ENCODE results near the gene CTAG1A. TPM values are rescaled to one million over a fixed set of nuclear protein-coding genes. Genes with fewer than 3 reads are reported as not detected.

The CTAG1A gene
- total RNA-seq, 2 donors from 2014 or later, result not detected

DNA sequence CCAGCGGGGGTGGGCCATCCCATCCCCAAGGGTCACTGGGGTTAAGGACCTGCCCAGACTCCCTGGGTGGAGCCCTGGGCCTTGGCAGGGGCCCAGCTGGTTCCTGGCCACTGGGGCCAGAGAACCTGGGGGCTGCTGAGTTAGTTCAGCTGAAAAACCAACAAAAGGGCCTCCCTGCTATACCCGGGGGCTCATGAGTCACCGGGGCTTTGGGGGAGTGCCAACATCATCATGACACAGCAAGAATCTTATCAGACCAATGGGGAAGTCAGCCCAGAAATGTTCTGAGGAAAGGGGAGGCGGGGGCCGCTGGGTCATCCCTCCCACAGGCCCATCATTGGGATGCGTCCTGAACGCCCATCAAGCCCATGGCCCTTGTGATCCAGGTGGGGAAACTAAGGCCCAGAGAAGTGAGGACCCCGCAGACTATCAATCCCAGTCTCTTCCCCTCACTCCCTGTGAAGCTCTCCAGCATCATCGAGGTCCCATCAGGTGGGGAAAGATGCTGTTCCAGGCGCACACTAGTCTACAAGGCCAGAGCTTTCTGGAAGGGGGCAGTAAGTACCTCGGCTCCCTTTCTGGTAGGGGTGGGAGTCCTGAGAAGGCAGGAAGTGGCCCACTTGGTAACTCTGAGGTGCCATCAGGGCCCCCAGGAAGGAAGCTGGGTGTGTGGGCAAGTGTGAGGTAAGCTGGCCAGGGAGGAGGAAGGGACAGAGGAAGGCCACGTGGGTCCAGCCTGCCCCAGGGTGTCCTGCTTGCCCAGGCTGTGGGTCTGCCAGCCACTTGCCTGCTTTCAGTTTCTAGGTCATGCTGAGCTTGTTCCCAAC, 42.8 kb upstream of the CTAG1A start:
- Histone ChIP-seq H3K27me3 (replicated peaks; ENCODE audit: insufficient read depth) (no peaks in the 10 kb centered on the region), H3K27ac (peak overlapping the region; percentile 95 to 99), H3K4me3 (peak overlapping the region; percentile 57), H3K9me3 (no peaks in the 10 kb centered on the region), H3K36me3 (no peaks in the 10 kb centered on the region), H3K4me1 (ENCODE audit: control insufficient read depth in 1 of 2, low read depth in 2 of 2) (peaks cover 19 to 63% of the 10 kb centered on the region in 2 donors)
- ATAC-seq (ENCODE audit: insufficient number of reproducible peaks, low FRiP score, low read depth), result peak; percentile 72
- TF ChIP-seq, protein P1, sequence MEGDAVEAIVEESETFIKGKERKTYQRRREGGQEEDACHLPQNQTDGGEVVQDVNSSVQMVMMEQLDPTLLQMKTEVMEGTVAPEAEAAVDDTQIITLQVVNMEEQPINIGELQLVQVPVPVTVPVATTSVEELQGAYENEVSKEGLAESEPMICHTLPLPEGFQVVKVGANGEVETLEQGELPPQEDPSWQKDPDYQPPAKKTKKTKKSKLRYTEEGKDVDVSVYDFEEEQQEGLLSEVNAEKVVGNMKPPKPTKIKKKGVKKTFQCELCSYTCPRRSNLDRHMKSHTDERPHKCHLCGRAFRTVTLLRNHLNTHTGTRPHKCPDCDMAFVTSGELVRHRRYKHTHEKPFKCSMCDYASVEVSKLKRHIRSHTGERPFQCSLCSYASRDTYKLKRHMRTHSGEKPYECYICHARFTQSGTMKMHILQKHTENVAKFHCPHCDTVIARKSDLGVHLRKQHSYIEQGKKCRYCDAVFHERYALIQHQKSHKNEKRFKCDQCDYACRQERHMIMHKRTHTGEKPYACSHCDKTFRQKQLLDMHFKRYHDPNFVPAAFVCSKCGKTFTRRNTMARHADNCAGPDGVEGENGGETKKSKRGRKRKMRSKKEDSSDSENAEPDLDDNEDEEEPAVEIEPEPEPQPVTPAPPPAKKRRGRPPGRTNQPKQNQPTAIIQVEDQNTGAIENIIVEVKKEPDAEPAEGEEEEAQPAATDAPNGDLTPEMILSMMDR (IDR thresholded peaks at IDR 0.05), result no peak
- peak; percentile 74 for DNase-seq (ENCODE audit: low spot score)

DNA sequence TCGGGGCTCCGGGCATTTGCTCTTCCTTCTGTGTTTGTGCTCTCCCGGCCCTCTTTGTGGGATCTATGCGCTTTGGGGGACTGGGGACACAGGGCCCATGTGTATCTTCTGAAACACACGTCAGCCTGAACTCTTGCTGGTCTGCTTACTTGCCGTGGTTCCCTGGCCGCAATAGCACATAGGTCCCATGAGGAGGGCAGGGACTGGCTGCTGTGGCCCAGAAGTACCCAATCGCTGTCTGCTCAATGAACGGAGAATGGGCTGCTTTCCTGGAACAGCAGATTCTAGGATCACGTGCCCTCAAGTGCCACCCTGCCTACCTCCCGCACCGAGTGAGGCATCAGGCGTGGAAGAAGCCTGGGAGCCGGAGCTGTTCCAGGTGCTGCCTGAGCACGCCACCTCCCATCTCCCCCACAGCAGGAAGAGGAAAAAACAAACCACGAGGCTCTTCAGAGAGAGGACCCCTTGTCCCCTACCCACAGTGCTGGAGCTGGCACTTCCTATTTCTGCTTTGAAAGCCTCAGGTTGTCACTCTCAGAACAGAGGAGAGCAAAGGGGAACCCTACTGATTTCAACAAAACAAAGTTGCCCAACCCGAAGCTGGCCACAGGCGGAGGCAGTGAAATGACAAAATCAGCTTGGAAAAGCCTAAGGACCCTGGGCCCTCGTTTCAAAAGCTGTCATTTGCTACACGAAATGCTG, 42.1 kb upstream of the CTAG1A start:
- Histone ChIP-seq H3K4me3 (peak overlapping the region; percentile 57), H3K9me3 (no peaks in the 10 kb centered on the region), H3K36me3 (no peaks in the 10 kb centered on the region), H3K4me1 (ENCODE audit: control insufficient read depth in 1 of 2, low read depth in 2 of 2) (peaks cover 19 to 63% of the 10 kb centered on the region in 2 donors), H3K27me3 (replicated peaks; ENCODE audit: insufficient read depth) (no peaks in the 10 kb centered on the region), H3K27ac (peak overlapping the region; percentile 95 to 99)
- no peak for ATAC-seq (ENCODE audit: insufficient number of reproducible peaks, low FRiP score, low read depth)
- TF ChIP-seq, protein P1 (IDR thresholded peaks at IDR 0.05), result no peak
- no peak for DNase-seq (ENCODE audit: low spot score)

DNA sequence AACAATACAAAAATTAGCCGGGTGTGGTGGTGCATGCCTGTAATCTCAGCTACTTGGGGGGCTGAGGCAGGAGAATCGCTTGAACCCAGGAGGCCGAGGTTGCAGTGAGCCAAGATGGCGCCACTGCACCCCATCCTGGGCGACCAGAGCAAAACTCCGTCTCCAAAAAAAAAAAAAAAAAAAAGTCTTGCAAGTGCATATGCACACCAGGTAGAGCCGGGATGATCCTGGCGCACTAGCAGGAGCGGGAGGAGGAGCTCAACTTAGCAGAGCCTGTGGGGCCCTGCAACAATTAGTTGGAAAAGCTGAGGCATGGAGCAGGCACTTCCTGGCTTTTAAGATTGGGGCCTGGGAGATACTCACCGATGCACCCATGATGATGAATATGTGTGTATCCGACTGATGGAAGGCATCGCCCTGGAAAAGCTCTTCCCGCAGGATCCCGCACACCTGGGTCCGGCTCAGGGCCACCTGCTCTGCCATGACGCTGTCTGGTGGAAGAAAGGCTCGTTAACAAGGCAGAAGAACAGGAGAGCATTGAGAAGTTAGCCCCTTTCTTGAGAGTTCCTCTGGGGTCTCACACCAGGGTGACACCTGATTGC, 39.2 kb upstream of the CTAG1A start:
- peaks cover 19 to 65% of the 10 kb centered on the region in 2 donors for H3K4me1 ChIP-seq (ENCODE audit: control insufficient read depth in 1 of 2, low read depth in 2 of 2)
- ATAC-seq (ENCODE audit: insufficient number of reproducible peaks, low FRiP score, low read depth) (no peak), DNase-seq (ENCODE audit: low spot score) (no peak)
- H3K27me3 ChIP-seq (replicated peaks; ENCODE audit: insufficient read depth), result no peaks in the 10 kb centered on the region
- H3K4me3 ChIP-seq, result peak overlapping the region; percentile 80
- H3K9me3 ChIP-seq, result no peaks in the 10 kb centered on the region
- no peaks in the 10 kb centered on the region for H3K36me3 ChIP-seq
- peak overlapping the region in 1 of 2 donors; percentile 83 for H3K27ac ChIP-seq
- TF ChIP-seq, protein P1 (IDR thresholded peaks at IDR 0.05), result no peak

DNA sequence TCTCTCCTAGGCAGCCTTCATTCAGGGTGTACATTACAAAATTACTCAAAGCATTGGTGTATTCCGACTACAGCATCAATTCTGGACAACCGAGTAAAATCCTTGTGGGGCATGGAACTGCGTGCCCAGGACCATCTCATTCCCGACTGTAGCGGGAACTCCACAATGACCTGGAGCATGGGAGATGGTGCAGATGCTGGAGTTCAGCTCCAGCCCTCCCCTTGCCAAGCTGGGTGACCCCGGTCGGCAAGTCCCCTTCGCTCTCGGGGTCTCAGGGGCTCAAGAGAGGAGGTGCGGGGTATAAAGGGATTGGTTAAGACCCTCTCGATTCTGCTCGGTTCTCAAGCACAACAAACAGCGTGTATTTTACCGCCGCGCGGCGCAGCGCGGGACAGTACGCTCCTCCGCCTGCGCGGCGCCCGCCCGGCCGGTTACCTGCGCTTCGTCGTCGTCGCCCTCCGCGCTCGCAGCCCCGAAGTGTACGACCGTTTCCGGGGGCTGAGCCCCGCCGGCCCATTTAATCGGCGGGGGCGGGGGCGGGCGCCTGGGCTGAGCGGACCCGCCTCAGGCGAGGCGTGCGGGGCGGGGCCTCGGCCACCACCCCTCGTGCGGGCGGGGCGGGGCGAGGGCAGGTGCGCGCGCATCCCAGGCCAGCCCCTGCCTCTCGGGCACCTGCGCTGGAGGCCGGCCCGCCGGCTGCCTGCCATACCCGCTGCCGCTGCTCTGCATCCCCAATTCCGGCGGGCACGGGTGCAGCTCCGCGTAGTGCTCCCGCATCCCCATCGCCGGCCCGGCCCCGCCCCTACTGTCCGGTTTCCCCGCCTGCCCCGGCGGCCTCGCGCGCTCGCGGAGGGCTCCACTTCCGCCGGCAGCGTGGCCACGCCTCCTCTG, 38.3 kb upstream of the CTAG1A start, which contains the start of gene G6PD:
TSS of gene G6PD (minus strand) at position 493 of the 891 bp plus-strand sequence. CDS start 691 bp downstream, outside the sequence.
- Histone ChIP-seq H3K4me1 (ENCODE audit: control insufficient read depth in 1 of 2, low read depth in 2 of 2) (peaks cover 12 to 57% of the 10 kb centered on the region in 2 donors), H3K9me3 (no peaks in the 10 kb centered on the region), H3K36me3 (no peaks in the 10 kb centered on the region), H3K4me3 (peak within 1 kb of the TSS; percentile 80), H3K27ac (peak within 1 kb of the TSS; percentile 78 to 83), H3K27me3 (replicated peaks; ENCODE audit: insufficient read depth) (no peaks in the 10 kb centered on the region)
- no peak for DNase-seq (ENCODE audit: low spot score)
- TF ChIP-seq, protein P1 (IDR thresholded peaks at IDR 0.05), result no peak
- ATAC-seq (ENCODE audit: insufficient number of reproducible peaks, low FRiP score, low read depth), result peak; percentile 9
